Loucy (cell line): Measurements from ENCODE around the gene IGF2BP3.

Experiments
- H2AFZ ChIP-seq: fragments of 200-600 bp; sonication (generic); 2 replicates; pipeline ENCODE4 v1.6.0; 2016; ENCODE audit warnings: antibody characterized with exemption, mild to moderate bottlenecking, low read length, moderate library complexity
- H3F3A ChIP-seq: fragments of 200-600 bp; 2 replicates; pipeline ENCODE4 v1.6.0; 2016; ENCODE audit warnings: antibody characterized with exemption, low read depth, mild to moderate bottlenecking
- H3K27me3 ChIP-seq: fragments of 200-600 bp; sonication (generic); 2 replicates; pipeline ENCODE4 v1.6.1; 2014; ENCODE audit warnings: low read length, mild to moderate bottlenecking; ENCODE audit not compliant: insufficient read depth, poor library complexity, severe bottlenecking
- H3K36me3 ChIP-seq: fragments of 200-600 bp; sonication (generic); 2 replicates; pipeline ENCODE4 v1.6.1; 2016; ENCODE audit warnings: low read length; ENCODE audit not compliant: insufficient read depth
- H3K4me1 ChIP-seq: fragments of 200-600 bp; sonication (generic); 2 replicates; pipeline ENCODE4 v1.5.1; 2014; ENCODE audit warnings: low read length, mild to moderate bottlenecking; ENCODE audit not compliant: insufficient read depth, poor library complexity, severe bottlenecking
- H3K4me2 ChIP-seq: fragments of 200-600 bp; sonication (generic); 2 replicates; pipeline ENCODE4 v1.6.0; 2014; ENCODE audit warnings: antibody characterized with exemption, low read length, low read depth, mild to moderate bottlenecking; ENCODE audit not compliant: poor library complexity, severe bottlenecking
- H3K4me3 ChIP-seq: fragments of 200-600 bp; sonication (generic); 2 replicates; pipeline ENCODE4 v1.5.1; 2014; ENCODE audit warnings: low read length, mild to moderate bottlenecking, mixed read lengths; ENCODE audit not compliant: poor library complexity, severe bottlenecking
- H3K79me2 ChIP-seq: fragments of 200-600 bp; sonication (generic); 2 replicates; pipeline ENCODE4 v1.6.1; 2014; ENCODE audit warnings: low read length; ENCODE audit not compliant: insufficient read depth
- H3K9ac ChIP-seq: fragments of 200-600 bp; sonication (generic); 2 replicates; pipeline ENCODE4 v1.6.0; 2014; ENCODE audit warnings: mild to moderate bottlenecking, low read depth, low read length, moderate library complexity; ENCODE audit not compliant: poor library complexity, severe bottlenecking
- H3K9me2 ChIP-seq: fragments of 200-600 bp; sonication (generic); replicated peaks from 2 replicates; pipeline ENCODE4 v1.6.1; 2016; ENCODE audit warnings: low read depth, low read length, mixed read lengths
- H3K9me3 ChIP-seq: fragments of 200-600 bp; sonication (generic); 2 replicates; pipeline ENCODE4 v1.6.1; 2014; ENCODE audit warnings: mild to moderate bottlenecking, antibody characterized with exemption, low read length, low read depth; ENCODE audit not compliant: insufficient read depth
- H4K20me1 ChIP-seq: fragments of 200-600 bp; sonication (generic); 2 replicates; pipeline ENCODE4 v1.6.0; 2014; ENCODE audit warnings: antibody characterized with exemption, low read length, mild to moderate bottlenecking; ENCODE audit not compliant: insufficient read depth, poor library complexity, severe bottlenecking
- CTCF ChIP-seq: fragments of 200-600 bp; sonication (generic); conservative IDR thresholded peaks from 2 replicates; pipeline ENCODE4 v1.5.1; 2014; ENCODE audit warnings: mild to moderate bottlenecking, antibody characterized with exemption, low read length
- EZH2phosphoT487 ChIP-seq: fragments of 200-600 bp; IDR thresholded peaks from 2 replicates; pipeline ENCODE4 v1.6.1; 2018; ENCODE audit warnings: antibody characterized with exemption, mild to moderate bottlenecking, moderate library complexity, borderline replicate concordance

Gene IGF2BP3

DNA sequence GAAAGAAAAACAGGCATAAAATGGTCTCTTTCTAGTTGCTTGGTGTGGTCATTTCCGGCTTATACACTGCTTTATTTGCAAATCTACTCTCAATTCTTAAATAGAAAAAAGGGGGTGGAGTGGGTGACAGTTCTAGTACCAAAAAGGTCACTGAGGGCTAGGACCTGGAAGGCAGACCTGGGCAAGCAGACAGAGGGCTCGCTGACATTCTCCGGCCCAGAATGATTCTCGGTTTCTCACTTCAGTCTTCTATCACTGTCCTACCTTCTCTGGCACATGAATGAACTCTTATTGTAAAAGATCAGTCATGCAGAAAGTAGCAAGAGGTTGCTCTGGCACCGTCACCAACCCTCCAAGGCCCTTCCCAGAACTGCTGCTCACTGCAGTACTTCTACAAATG, 117.1 kb downstream of the IGF2BP3 start:
- no peak overlapping the region for H3K4me2 ChIP-seq
- H3K4me1 ChIP-seq = peaks cover 5% of the 10 kb centered on the region
- no peak overlapping the region for H2AFZ ChIP-seq
- H4K20me1 ChIP-seq = no peaks in the 10 kb centered on the region
- H3K27me3 ChIP-seq = no peaks in the 10 kb centered on the region
- no peaks in the 10 kb centered on the region for H3F3A ChIP-seq
- no peaks in the 10 kb centered on the region for H3K79me2 ChIP-seq
- no peaks in the 10 kb centered on the region for H3K36me3 ChIP-seq
- H3K9me2 ChIP-seq = no peaks in the 10 kb centered on the region
- H3K9ac ChIP-seq = no peak overlapping the region
- H3K4me3 ChIP-seq = no peak overlapping the region
- TF ChIP-seq CTCF (no peak), EZH2phosphoT487 (no peak)
- no peaks in the 10 kb centered on the region for H3K9me3 ChIP-seq

- H4K20me1 ChIP-seq = no peaks in the 10 kb centered on the region
- H3K9me3 ChIP-seq = no peaks in the 10 kb centered on the region
- H2AFZ ChIP-seq = no peak overlapping the region
- H3K9ac ChIP-seq = no peak overlapping the region
- H3K9me2 ChIP-seq = no peaks in the 10 kb centered on the region
- no peaks in the 10 kb centered on the region for H3F3A ChIP-seq
- no peak for TF ChIP-seq CTCF
- no peak for TF ChIP-seq EZH2phosphoT487
- H3K36me3 ChIP-seq = no peaks in the 10 kb centered on the region
- H3K4me2 ChIP-seq = no peak overlapping the region
- H3K79me2 ChIP-seq = no peaks in the 10 kb centered on the region
- no peaks in the 10 kb centered on the region for H3K27me3 ChIP-seq
- H3K4me1 ChIP-seq = peaks cover 24% of the 10 kb centered on the region
- no peak overlapping the region for H3K4me3 ChIP-seq
These were observed 119.8 kb downstream of the IGF2BP3 start for GRCh38 chr7:23350466-23350865.

DNA sequence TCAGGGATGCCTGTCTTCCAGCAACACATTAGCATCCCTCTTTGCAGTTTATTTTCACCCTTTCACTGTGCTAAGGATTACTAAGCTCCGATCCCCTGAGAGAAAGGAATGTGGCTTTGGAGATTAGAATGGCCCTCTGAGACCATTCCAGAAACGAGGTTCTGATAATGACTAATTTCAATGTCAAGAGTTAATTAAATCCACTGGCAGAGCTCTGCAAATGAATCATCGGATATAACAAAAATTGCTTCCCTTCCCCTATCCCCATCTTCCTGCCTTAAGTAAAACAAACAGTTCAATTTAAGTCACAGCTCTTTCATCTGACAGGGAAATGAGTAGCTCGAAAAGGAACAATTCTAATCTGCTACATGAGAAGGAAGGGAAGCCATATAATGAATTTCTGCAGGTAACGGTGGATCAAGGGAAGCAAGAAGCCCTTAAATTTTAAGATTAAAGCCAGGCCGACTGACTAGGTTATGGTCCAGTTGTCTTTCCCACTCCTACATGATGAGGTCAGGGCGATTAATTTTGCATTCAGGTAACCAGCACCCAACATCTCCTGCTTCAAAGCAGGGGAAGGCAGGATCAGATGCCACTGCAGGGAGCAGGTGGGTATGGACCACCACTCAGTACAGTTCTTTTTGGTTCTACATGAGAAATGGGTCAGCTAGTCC, 120.7 kb downstream of the IGF2BP3 start:
- Histone ChIP-seq H3K9ac (no peak overlapping the region), H3K9me2 (no peaks in the 10 kb centered on the region), H3K4me2 (no peak overlapping the region)

More for the DNA sequence above, 120.7 kb downstream of the IGF2BP3 start:
- Histone ChIP-seq H2AFZ (no peak overlapping the region), H3K27me3 (no peaks in the 10 kb centered on the region), H3K4me3 (no peak overlapping the region), H3F3A (no peaks in the 10 kb centered on the region), H3K9me3 (no peaks in the 10 kb centered on the region), H3K79me2 (no peaks in the 10 kb centered on the region), H3K4me1 (peaks cover 32% of the 10 kb centered on the region), H4K20me1 (no peaks in the 10 kb centered on the region), H3K36me3 (no peaks in the 10 kb centered on the region)
- no peak for TF ChIP-seq EZH2phosphoT487
- no peak for TF ChIP-seq CTCF
